ENCODE results near the gene DAAM1. TPM values are rescaled to one million over a fixed set of nuclear protein-coding genes. Genes with fewer than 3 reads are reported as not detected.

The DAAM1 gene
- polyA plus RNA-seq, 1 donor (not counting 4 experiments of a cell fraction or from before 2014, with no cell fraction given): 44.6 TPM

DNA sequence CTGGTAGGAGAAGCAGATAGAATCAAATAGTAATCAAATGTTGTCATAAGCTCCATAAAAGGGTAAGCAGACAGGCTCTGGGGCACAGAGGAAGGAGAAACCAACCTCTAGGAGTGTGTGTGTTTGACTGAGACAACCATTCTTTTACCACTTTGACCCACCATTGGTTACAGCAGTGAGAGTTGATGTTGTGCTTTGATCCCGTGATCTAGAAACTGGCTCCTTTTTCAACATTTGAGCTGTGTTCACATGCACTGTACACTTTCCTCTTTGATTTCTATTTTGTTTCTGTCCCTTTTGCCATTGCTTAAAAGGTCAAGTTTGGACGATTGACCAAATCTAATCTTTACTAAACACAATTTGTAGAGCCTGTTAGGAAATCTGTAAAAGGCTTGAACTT is 108.0 kb downstream of the DAAM1 start:
- Histone ChIP-seq H3K36me3 (ENCODE audit: control insufficient read depth in 2 of 2, extremely low read depth in 1 of 2, insufficient read depth in 2 of 2, low read length in 2 of 2) (peaks cover 7 to 9% of the 10 kb centered on the region in 2 experiments), H3K9me1 (ENCODE audit: control insufficient read depth, extremely low read depth, insufficient read depth, low read length) (no peaks in the 10 kb centered on the region), H3K79me2 (ENCODE audit: control insufficient read depth, insufficient read depth, low read length) (no peaks in the 10 kb centered on the region), H3K27me3 (ENCODE audit: control insufficient read depth, extremely low read depth, insufficient read depth, low read length) (no peaks in the 10 kb centered on the region), H2AFZ (ENCODE audit: control insufficient read depth, low read length) (no peak overlapping the region), H4K20me1 (ENCODE audit: control insufficient read depth, extremely low read depth, insufficient read depth, low read length) (no peaks in the 10 kb centered on the region), H3K27ac (ENCODE audit: control insufficient read depth, insufficient read depth, low read length) (no peak overlapping the region), H3K4me3 (ENCODE audit: control insufficient read depth in 2 of 3, extremely low read depth in 1 of 3, insufficient read depth in 2 of 3, low read depth in 1 of 3, low read length in 3 of 3) (no peak overlapping the region), H3K4me1 (ENCODE audit: control insufficient read depth, extremely low read depth, insufficient read depth, low read length) (no peaks in the 10 kb centered on the region), H3K9ac (ENCODE audit: control insufficient read depth, extremely low read depth, insufficient read depth, low read length) (no peak overlapping the region), H3K9me3 (ENCODE audit: control insufficient read depth, low read depth, low read length) (no peaks in the 10 kb centered on the region), H3K4me2 (ENCODE audit: control insufficient read depth, extremely low read depth, insufficient read depth, low read depth, low read length) (no peak overlapping the region)
- TF ChIP-seq EZH2 (IDR thresholded peaks at IDR 0.05; ENCODE audit: low read length): no peak
- TF ChIP-seq, protein P1, sequence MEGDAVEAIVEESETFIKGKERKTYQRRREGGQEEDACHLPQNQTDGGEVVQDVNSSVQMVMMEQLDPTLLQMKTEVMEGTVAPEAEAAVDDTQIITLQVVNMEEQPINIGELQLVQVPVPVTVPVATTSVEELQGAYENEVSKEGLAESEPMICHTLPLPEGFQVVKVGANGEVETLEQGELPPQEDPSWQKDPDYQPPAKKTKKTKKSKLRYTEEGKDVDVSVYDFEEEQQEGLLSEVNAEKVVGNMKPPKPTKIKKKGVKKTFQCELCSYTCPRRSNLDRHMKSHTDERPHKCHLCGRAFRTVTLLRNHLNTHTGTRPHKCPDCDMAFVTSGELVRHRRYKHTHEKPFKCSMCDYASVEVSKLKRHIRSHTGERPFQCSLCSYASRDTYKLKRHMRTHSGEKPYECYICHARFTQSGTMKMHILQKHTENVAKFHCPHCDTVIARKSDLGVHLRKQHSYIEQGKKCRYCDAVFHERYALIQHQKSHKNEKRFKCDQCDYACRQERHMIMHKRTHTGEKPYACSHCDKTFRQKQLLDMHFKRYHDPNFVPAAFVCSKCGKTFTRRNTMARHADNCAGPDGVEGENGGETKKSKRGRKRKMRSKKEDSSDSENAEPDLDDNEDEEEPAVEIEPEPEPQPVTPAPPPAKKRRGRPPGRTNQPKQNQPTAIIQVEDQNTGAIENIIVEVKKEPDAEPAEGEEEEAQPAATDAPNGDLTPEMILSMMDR (optimal IDR thresholded peaks at IDR 0.05 in 1 of 3, IDR thresholded peaks at IDR 0.05 in 1 of 3, conservative IDR thresholded peaks at IDR 0.05 in 1 of 3; ENCODE audit: extremely low read depth in 1 of 3, insufficient read depth in 2 of 3, low read length in 3 of 3): no peak
- dilution Hi-C loops (cut with MboI; ENCODE audit: extremely low pct_ligation_motif_present, low sequenced_read_pairs): no loop called here
- FAIRE-seq (no peak), DNase-seq (ENCODE audit: low read depth, low spot score) (no peak)

DNA sequence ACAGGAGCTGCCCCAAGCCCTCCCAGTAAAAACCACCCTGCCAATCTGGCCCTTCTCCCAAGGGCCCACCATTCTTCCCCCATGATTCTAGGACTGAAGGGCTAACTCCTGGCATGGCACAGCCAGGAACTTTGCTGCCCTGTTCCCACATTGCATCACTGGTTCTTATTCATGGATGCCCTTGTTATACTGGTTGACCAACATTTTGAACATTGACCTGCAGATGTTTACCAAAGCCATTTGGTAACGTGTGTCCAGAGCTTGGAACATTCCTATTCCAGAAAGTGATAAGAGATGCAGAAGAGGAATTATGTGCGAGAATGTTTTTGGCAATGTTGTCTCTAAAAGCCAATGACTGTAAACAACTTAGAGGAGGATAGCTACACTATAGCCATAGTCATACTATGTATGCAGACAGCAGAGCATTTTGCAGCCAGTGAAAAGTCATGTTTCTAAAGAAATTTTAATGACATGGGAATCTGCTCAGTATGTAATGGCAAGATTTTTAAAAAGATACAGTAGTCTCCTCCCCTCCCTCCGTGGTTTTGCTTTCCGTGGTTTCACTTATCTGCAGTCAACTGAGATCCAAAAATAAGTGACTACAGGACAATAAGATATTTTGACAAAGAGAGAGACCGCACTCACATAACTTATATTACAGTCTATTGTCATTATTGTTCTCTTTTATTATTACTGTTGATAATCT is 108.8 kb downstream of the DAAM1 start:
- Histone ChIP-seq H3K9me1 (ENCODE audit: control insufficient read depth, extremely low read depth, insufficient read depth, low read length) (no peaks in the 10 kb centered on the region), H3K27me3 (ENCODE audit: control insufficient read depth, extremely low read depth, insufficient read depth, low read length) (no peaks in the 10 kb centered on the region), H3K4me1 (ENCODE audit: control insufficient read depth, extremely low read depth, insufficient read depth, low read length) (no peaks in the 10 kb centered on the region), H4K20me1 (ENCODE audit: control insufficient read depth, extremely low read depth, insufficient read depth, low read length) (no peaks in the 10 kb centered on the region), H3K27ac (ENCODE audit: control insufficient read depth, insufficient read depth, low read length) (no peak overlapping the region), H3K9ac (ENCODE audit: control insufficient read depth, extremely low read depth, insufficient read depth, low read length) (no peak overlapping the region), H3K36me3 (ENCODE audit: control insufficient read depth in 2 of 2, extremely low read depth in 1 of 2, insufficient read depth in 2 of 2, low read length in 2 of 2) (peaks cover 2% of the 10 kb centered on the region in 2 experiments), H2AFZ (ENCODE audit: control insufficient read depth, low read length) (no peak overlapping the region), H3K4me3 (ENCODE audit: control insufficient read depth in 2 of 3, extremely low read depth in 1 of 3, insufficient read depth in 2 of 3, low read depth in 1 of 3, low read length in 3 of 3) (no peak overlapping the region), H3K79me2 (ENCODE audit: control insufficient read depth, insufficient read depth, low read length) (no peaks in the 10 kb centered on the region), H3K4me2 (ENCODE audit: control insufficient read depth, extremely low read depth, insufficient read depth, low read depth, low read length) (no peak overlapping the region), H3K9me3 (ENCODE audit: control insufficient read depth, low read depth, low read length) (no peaks in the 10 kb centered on the region)
- DNase-seq (ENCODE audit: low read depth, low spot score): no peak
- no peak for TF ChIP-seq EZH2 (IDR thresholded peaks at IDR 0.05; ENCODE audit: low read length)
- TF ChIP-seq, protein P1 (optimal IDR thresholded peaks at IDR 0.05 in 1 of 3, IDR thresholded peaks at IDR 0.05 in 1 of 3, conservative IDR thresholded peaks at IDR 0.05 in 1 of 3; ENCODE audit: extremely low read depth in 1 of 3, insufficient read depth in 2 of 3, low read length in 3 of 3): no peak
- dilution Hi-C loops (cut with MboI; ENCODE audit: extremely low pct_ligation_motif_present, low sequenced_read_pairs): no loop called here
- no peak for FAIRE-seq
